Peyer's patch (tissue), 4 donors: ENCODE measurements around the gene NDUFAF8. TPM values are rescaled to one million over a fixed set of nuclear protein-coding genes. Genes with fewer than 3 reads are reported as not detected.

ENCODE experiments used
- DNase-seq, 3 donors: peaks; one replicate each; pipeline ENCODE4 v3.0.0-alpha.2; 2017 to 2019
- H3K27ac ChIP-seq, 4 donors: fragments of 200-600 bp; sonication (generic); one replicate each; pipeline ENCODE4 v1.5.1; 2016 to 2019
- H3K27me3 ChIP-seq, 2 donors: fragments of 200-600 bp; sonication (generic); one replicate each; pipeline ENCODE4 v1.5.1; 2019
- H3K36me3 ChIP-seq, 3 donors: fragments of 200-600 bp; sonication (generic); one replicate each; pipeline ENCODE4 v1.5.1; 2016 to 2019
- H3K4me1 ChIP-seq, 4 donors: fragments of 200-600 bp; sonication (generic); one replicate each; pipeline ENCODE4 v1.5.1; 2016 to 2019
- H3K4me3 ChIP-seq, 4 donors: fragments of 200-600 bp; sonication (generic); 1 replicate in 3 of 4; 2 replicates in 1 of 4; pipeline ENCODE4 v1.5.1; 2016 to 2019; ENCODE audit warnings: mild to moderate bottlenecking in 1 of 4
- H3K9me3 ChIP-seq, 4 donors: fragments of 200-600 bp; sonication (generic); one replicate each; pipeline ENCODE4 v1.5.1; 2016 to 2019; ENCODE audit warnings: mild to moderate bottlenecking in 1 of 4
- CTCF ChIP-seq, 6 experiments: fragments of 450-650 bp in 4 of 6; fragments of 200-600 bp in 2 of 6; sonication (generic) in 1 of 6; IDR thresholded peaks; one replicate each; pipeline ENCODE4 v1.5.1; 2017 to 2019; ENCODE audit warnings: antibody characterized with exemption in 6 of 6, mild to moderate bottlenecking in 3 of 6, moderate library complexity in 1 of 6
- POLR2A ChIP-seq, 2 donors: fragments of 450-650 bp; IDR thresholded peaks; one replicate each; pipeline ENCODE4 v1.5.1; 2017; ENCODE audit warnings: antibody characterized with exemption in 2 of 2, mild to moderate bottlenecking in 2 of 2, moderate library complexity in 2 of 2
- total RNA-seq, 4 donors: library from RNA; depleted of rRNA; stranded (reverse); fragments of >200 nt; gene quantifications; one replicate each; pipeline ENCODE4 v1.1.0, GENCODE V29; 2016

The NDUFAF8 gene
- total RNA-seq, 4 donors from 2014 or later: 17.8 to 62.7 (median 25.2) TPM

GRCh38 chr17:81251709-81252301 lies 12.7 kb downstream of the NDUFAF8 start:
- Histone ChIP-seq H3K27me3 (no peaks in the 10 kb centered on the region), H3K9me3 (no peaks in the 10 kb centered on the region), H3K4me3 (no peak overlapping the region), H3K4me1 (peaks cover 0 to 55% (median 3%) of the 10 kb centered on the region in 4 donors), H3K36me3 (peaks cover 0 to 16% (median 0%) of the 10 kb centered on the region in 3 donors), H3K27ac (peak overlapping the region in 3 of 4 donors; percentile 5 to 73 (median 61))
- TF ChIP-seq POLR2A (IDR thresholded peaks at IDR 0.05): no peak
- TF ChIP-seq CTCF (IDR thresholded peaks at IDR 0.05): no peak
- DNase-seq: peak in 2 of 3 donors; percentile 65 to 73

- Histone ChIP-seq H3K36me3 (peaks cover 0 to 22% (median 0%) of the 10 kb centered on the region in 3 donors), H3K4me1 (peaks cover 0 to 58% (median 3%) of the 10 kb centered on the region in 4 donors)
Measured at GRCh38 chr17:81252326-81252986, 13.3 kb downstream of the NDUFAF8 start.

GRCh38 chr17:81252987-81253329 lies 13.8 kb downstream of the NDUFAF8 start:
- Histone ChIP-seq H3K9me3 (no peaks in the 10 kb centered on the region), H3K27me3 (no peaks in the 10 kb centered on the region), H3K36me3 (peaks cover 0 to 27% (median 0%) of the 10 kb centered on the region in 3 donors), H3K4me1 (peaks cover 0 to 58% (median 3%) of the 10 kb centered on the region in 4 donors), H3K4me3 (no peak overlapping the region), H3K27ac (no peak overlapping the region)
- TF ChIP-seq CTCF (IDR thresholded peaks at IDR 0.05): no peak
- no peak for TF ChIP-seq POLR2A (IDR thresholded peaks at IDR 0.05)
- no peak for DNase-seq

More at GRCh38 chr17:81252326-81252986, 13.3 kb downstream of the NDUFAF8 start:
- H3K27me3 ChIP-seq: no peaks in the 10 kb centered on the region
- TF ChIP-seq POLR2A (IDR thresholded peaks at IDR 0.05) (no peak), CTCF (IDR thresholded peaks at IDR 0.05) (no peak)
- no peak overlapping the region for H3K4me3 ChIP-seq
- H3K9me3 ChIP-seq: no peaks in the 10 kb centered on the region
- H3K27ac ChIP-seq: peak overlapping the region in 3 of 4 donors; percentile 5 to 73 (median 61)
- no peak for DNase-seq

- Histone ChIP-seq H3K36me3 (peaks cover 0 to 33% (median 0%) of the 10 kb centered on the region in 3 donors), H3K4me1 (peaks cover 0 to 58% (median 3%) of the 10 kb centered on the region in 4 donors), H3K9me3 (no peaks in the 10 kb centered on the region), H3K27me3 (no peaks in the 10 kb centered on the region), H3K4me3 (no peak overlapping the region), H3K27ac (no peak overlapping the region)
- peak in 2 of 3 donors; percentile 47 to 73 for DNase-seq
- TF ChIP-seq POLR2A (IDR thresholded peaks at IDR 0.05) (no peak), CTCF (IDR thresholded peaks at IDR 0.05) (peak; percentile 72 to 95 (median 84))
Measured at GRCh38 chr17:81253358-81254131, 14.4 kb downstream of the NDUFAF8 start.

GRCh38 chr17:81254955-81255717 lies 16.0 kb downstream of the NDUFAF8 start:
- TF ChIP-seq POLR2A (IDR thresholded peaks at IDR 0.05): no peak
- TF ChIP-seq CTCF (IDR thresholded peaks at IDR 0.05): peak in 5 of 6 experiments; percentile 20 to 67 (median 60)
- peaks cover 0 to 45% (median 0%) of the 10 kb centered on the region in 3 donors for H3K36me3 ChIP-seq
- no peaks in the 10 kb centered on the region for H3K9me3 ChIP-seq
- H3K27ac ChIP-seq: peak overlapping the region; percentile 4 to 49 (median 18)
- H3K4me1 ChIP-seq: peaks cover 0 to 56% (median 5%) of the 10 kb centered on the region in 4 donors
- peak in 2 of 3 donors; percentile 86 to 88 for DNase-seq
- no peaks in the 10 kb centered on the region for H3K27me3 ChIP-seq
- no peak overlapping the region for H3K4me3 ChIP-seq
